HG02588 (cell line): ENCODE data around the gene LCE2D.
"Not testable (repeated sequence)": the region's sequence is repeated elsewhere in the genome, so short reads cannot be mapped to it uniquely, and the experiment has no call there.

Source experiments
- ATAC-seq: cut with Tn5 transposase; IDR thresholded peaks from one replicate; pipeline ENCODE4 v1.9.1; 2021; ENCODE audit warnings: mild to moderate bottlenecking, moderate library complexity; ENCODE audit not compliant: unreplicated experiment

Gene LCE2D, protein sequence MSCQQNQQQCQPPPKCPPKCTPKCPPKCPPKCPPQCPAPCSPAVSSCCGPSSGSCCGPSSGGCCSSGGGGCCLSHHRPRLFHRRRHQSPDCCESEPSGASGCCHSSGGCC

DNA sequence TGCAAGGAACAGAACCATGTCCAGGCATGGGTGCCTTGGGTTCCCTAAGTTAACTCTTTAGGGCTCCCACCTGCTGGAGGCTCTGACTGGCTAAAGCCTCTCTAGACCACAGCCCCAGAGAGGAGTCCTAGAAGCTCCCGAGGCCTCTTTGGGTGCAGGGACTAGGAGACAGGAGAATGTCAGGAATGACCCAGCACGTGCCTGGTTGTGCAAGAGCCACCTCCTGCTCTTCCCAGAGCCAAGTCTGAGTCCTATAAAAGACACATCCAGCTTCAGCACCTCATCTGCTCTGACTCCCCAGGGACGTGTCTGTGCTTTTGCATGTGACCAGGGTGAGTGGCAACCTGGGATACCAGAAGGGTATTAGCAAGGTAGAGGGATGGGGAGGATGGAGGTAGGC lies at the start of gene LCE2D:
Gene LCE2D (plus strand): TSS at position 283 of the 400 bp plus-strand sequence. CDS start 726 bp downstream, outside the sequence.
- no peak for ATAC-seq

DNA sequence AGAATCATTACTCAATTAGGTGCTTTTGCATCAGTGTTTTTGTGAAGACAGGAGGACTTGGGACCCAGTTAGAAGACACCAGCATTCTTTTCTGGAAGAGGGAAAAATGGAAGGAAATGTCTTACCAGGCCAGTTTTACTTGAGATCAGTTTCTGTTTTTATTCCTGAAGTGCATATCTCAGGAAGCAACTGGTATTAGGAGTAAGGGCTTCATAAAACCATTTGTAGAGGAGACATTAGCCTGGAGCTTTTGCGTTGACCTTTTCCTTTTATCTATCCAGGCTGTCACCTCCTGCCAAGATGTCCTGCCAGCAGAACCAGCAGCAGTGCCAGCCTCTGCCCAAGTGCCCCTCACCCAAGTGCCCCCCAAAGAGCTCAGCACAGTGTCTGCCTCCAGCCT lies 49.7 kb upstream of the LCE2D start, which contains the start of gene LCE3B:
Gene LCE3B (plus strand): TSS at position 301 of the 400 bp plus-strand sequence. CDS start 0 bp downstream, at position 301.
- ATAC-seq: no peak

DNA sequence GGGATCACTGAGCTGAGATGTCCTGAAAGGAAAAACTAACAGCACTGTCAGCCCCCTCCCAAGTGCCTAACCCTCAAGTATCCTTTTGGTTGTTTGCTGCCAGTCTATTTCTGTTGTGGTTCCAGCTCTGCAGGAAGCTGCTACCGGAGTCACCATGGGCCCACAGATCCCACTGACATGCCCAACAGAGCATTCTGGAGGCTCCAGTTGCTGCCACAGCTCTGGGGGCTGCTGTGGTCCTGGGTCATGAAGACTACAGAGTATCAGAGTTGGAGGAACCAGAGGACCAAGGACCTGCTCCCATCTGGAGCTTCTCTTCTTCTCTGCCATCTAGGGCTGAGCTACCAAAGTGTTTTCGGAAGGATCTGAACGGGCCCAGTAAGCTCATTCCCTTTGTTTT lies 41.2 kb upstream of the LCE2D start:
- no peak for ATAC-seq

DNA sequence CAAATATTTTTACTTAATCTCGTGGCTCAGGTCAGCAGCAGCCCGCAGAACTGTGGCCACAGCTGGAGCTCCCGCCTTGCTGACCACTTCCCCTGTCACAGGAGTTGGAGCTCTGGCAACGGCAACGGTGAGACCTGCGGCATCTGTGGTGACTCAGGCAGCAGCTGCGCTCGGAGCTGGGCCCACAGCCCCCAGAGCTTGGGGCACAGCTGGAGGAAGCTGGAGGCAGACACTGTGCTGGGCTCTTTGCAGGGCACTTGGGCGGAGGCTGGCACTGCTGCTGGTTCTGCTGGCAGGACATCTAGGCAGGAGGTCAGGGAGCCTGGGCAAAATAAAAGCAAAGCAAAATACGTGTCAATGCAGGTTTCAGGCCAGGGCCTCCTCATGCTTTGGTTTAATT lies 40.4 kb upstream of the LCE2D start, which contains the start of gene LCE3A:
Gene LCE3A (minus strand): TSS at position 301 of the 400 bp plus-strand sequence. CDS start 0 bp downstream, at position 301.
- ATAC-seq: no peak

DNA sequence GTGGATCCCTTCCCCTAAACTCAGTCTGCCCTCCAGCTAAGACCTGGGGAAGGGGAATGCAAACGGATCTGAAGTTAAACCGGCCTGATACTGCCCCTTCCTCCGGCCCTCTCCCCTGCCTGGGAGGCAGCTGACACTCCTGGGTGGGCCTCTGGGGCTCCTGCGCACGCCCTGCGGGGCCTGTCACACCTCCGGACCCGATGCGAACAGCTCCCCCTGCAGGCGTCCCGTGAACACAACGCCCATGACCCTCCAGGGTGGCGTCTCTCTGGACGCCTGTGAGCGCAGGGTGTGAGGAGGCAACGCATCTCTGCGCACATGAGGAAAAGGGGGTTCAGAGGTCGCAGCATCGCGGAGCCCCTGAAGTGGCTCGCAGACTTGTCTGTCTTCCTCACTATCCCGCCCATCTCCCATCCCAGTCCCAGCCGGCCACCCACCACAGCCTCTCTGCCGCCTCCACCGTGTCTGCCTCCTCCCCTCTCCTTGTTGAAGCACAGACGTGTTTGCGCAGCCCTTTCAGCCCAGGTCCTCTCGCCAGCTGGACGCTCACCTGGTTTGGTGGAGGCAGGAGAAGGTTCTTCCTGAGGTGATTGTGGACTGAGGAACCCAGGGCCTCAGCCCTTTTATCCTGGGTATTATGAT lies 39.9 kb upstream of the LCE2D start:
- no peak for ATAC-seq

DNA sequence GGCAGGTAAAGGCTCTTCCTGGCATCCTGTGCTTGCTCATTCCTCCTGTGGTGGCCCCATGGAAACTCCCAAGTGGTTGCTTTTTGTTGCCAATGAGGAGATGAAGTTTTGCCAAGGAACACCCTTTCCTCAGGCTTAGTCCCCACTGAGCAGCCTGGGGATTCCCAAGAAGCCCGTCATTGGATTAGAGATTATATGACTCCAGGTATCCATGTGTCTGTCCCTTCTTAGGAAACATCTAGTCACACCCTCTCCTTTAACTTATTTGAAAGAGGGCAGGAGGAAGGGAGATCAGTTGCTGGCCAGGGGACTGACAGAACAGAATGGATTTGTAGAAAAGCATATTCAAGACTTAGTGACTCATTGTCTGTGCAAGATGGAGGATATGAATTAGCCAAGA lies 36.4 kb upstream of the LCE2D start:
- ATAC-seq: no peak

DNA sequence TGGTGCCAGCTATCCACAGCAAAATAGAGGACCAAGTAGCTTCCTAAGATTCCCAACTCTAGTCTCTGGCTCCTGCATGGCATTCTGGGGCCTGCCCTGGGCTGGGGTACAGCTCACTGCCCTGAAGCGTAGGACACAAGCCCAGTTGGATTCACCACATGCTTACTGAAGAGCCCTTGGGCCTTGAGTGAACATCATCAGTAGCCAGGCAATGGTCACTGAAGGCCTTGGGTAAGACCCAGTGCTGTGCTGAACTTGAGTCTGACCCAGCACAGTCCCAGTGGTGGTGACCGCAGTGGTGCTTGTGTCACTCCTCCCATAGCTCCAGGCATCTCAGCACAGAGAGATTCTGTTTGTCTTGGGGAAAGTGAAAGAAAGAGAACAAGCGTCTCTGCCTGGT lies 32.6 kb upstream of the LCE2D start:
- ATAC-seq: no peak

DNA sequence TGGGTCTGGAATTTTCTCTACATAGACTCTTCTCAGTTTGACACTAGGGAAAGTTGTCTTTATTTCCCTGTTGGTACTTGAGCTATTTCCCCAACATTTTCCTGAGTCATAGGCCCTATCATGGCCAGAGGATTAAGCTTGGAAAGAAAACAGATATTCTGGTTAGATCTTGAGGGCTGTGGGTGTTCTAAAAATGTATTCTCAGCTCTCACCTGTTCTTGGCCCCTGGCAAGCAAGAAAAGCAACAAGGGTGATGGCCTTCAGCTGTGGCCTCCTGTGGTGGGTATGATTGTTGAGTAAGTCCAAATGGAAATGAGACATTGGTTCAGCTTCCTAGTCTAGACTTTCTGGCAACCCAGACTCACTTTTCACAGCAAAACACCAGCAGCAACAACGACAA lies 22.8 kb upstream of the LCE2D start:
- no peak for ATAC-seq

DNA sequence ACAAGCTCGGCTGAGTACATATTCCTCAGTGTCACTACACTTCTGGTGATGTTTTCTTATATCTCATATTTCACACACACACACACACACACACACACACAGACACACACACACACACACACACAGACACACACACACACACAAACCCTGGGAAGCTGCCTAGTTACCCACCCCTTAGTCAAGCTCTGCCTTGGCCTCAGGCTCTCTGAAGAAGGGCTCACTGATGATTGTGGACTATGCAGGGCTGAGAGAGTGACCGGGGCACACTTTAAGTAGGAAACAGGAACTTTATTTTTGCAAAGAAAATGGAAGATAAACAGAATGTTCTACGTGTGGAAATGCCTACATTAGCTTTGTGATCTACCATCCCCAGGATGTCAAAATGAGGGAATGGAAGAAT lies 19.2 kb upstream of the LCE2D start:
- no peak for ATAC-seq

DNA sequence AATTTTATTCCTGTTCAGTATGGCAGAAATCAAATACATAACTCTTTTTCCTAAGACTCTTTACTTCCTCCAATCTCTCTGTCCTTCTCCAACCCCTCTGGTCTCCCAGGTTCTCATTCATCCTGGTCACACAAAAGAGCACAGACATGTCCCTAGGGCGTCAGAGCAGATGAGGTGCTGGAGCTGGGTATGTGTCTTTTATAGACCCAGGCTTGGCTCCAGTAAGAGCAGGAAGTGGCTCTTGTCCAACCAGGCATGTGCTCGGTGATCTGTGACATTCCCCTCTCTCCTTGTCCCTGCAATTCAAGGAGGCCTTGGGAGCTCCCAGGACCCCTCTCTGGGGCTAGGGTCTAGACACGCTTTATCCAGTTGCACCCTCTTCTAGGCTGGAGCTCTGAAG lies 18.0 kb upstream of the LCE2D start:
- ATAC-seq: no peak

DNA sequence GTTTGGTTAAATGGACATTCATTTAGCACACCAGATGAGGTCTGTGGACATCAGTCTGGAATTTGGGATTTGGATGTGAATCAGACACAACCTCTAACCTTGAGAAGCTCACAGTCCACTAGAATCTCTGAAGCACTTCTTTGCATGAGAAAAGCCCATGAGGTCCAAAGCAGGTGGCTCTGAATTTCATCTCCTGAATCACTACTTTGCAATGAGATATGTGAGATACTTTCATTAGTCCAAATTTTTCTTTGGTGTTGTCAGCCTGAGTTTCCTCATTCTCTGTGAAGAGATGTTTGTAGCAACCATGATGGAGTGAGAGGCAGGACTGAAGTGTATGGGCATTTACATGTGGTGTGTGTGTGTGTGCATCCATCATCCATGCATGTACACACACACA lies 16.5 kb upstream of the LCE2D start:
- ATAC-seq: no peak

DNA sequence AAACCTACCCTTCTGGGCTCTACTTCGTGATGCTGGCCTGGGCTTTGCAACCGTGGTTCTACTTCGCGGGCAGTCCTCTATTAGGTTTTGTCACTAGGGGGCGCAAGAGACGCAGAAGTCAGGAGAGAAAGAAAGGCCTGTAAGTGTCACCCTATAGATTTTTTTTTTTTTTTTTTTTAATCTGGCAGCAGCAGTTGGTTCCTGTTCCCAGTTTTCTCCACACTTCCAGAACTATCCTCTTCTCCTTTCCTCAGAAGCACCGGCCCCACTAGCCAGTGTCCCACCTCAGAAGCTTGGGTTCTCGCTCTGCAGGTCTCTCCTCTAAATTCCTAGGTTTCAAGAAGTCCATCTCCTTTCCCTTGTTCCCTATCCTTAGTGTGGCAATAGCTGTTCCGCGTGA lies 9.1 kb upstream of the LCE2D start:
- ATAC-seq: no peak

DNA sequence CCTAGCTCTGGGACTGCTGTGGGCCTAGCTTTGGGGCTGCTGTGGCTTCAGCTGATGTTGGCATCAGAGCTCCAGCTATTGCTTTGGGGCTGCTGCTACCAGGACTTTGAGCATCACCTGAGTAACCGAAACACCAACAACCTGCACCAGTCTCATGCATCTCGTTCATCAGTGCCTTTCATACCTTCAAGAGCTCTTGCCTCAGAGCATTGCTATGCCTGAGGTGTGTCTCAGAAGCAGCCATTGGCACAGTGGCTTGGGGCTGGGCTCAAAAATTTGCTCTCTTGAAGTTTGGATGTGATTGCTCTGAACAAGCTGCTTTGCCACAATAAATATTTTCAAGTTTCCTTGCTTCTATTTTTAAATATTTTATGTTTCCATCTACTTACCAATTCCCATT lies 6.7 kb upstream of the LCE2D start:
- ATAC-seq: no peak

DNA sequence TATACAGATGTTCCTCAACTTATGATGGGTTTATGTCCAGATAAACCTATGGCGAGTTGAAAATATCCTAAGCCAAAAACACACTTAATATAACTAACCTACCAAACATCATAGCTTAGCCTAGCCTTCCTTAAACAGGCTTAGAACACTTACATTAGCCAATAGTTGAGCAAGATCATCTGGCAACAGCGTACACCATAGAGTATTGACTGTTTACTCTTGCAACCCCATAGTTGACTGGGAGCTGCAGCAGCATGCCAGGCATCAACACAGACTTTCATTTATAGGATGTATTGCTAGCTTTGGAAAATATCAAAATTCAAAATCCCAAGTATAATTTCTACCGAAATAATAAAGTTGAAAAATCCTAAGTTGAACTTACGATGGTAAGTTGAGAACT lies 5.5 kb upstream of the LCE2D start:
- no peak for ATAC-seq

DNA sequence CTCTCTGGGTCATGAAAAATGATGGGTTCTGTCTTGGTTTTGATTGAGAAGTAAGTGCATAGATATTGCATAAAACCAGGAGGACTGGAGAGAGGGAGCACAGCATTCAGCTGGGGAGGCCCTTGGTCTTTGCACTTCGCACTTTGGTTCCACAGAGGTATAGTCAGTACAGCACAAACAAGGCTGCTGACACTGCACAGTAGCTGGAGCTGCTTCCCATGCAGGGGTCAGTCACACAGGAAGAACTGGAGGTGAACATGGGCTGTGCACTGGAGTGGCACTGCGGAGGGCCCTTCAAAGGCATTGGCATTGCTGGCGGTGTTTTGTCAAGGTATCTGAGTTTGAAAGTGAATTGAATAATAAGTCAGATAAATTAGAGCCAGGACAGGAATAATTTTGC lies 4.5 kb upstream of the LCE2D start:
- no peak for ATAC-seq

DNA sequence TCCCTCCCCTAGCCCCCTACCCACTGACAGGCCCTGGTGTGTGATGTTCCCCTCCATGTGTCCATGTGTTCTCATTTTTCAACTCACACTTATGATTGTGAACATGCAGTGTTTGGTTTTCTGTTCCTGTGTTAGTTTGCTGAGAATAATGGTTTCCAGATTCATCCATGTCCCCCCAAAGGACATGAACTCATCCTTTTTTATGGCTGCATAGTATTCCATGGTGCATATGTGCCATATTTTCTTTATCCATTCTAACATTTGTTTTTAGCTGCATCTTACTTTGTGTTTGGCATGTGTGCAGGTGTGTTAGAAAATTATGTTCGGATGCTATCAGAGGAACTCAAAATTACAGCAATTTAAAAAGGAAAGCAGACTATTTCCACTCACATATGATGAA lies 3.0 kb downstream of the LCE2D start:
- ATAC-seq: not testable (repeated sequence)

DNA sequence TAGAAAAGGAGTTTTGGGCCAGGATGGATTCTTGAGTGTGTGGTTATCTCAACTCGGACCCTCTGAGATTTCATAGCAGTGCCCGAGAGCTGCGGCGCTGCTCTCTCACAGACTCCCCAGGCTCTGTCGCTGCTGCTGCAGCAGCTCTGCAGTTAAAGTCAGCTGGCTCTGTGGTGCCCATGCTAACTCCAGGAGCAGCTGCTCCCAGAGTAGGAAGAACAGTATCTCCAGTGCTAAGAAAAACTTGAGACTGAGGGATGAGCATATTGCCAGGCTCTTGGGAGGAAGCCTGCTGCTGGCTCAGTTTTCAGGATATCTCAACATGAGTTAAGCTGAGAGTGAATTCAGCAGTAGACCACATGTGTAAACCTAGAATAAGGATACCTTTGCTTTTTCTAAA lies 4.5 kb downstream of the LCE2D start:
- ATAC-seq: no peak

DNA sequence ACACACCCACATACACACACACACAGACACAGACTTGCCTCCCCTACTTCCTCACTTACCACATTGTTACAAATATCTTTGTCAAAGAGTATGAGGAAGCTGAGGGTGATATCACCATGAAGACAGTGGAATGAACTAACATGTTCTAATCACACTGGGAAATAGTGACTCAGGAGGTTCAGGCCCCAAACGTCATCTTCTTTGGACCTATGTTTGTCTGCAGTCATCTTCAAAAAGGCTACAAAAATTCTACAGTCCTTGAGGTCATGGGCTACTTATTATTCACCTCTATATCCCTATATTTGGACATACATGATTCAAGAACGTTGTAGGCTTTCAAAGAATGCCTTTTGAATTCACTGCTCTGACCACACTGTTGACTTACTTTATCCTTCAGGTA lies 9.8 kb downstream of the LCE2D start:
- ATAC-seq: no peak

DNA sequence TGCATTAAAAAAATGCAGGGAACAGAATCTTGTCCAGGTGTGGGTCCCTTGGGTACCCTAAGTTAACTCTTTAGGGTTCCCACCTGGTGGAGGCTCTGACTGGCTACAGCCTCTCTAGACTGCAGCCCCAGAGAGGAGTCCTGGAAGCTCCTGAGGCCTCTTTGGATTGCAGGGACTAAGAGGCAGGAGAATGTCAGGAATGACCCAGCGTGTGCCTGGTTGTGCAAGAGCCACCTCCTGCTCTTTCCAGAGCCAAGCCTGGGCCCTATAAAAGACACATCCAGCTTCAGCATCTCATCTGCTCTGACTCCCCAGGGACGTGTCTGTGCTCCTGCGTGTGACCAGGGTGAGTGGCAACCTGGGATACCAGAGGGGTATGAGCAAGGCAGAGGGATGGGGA lies 11.8 kb downstream of the LCE2D start, which contains the start of gene LCE2C:
Gene LCE2C (plus strand): TSS at position 297 of the 400 bp plus-strand sequence. CDS start 737 bp downstream, outside the sequence.
- ATAC-seq: not testable (repeated sequence)

DNA sequence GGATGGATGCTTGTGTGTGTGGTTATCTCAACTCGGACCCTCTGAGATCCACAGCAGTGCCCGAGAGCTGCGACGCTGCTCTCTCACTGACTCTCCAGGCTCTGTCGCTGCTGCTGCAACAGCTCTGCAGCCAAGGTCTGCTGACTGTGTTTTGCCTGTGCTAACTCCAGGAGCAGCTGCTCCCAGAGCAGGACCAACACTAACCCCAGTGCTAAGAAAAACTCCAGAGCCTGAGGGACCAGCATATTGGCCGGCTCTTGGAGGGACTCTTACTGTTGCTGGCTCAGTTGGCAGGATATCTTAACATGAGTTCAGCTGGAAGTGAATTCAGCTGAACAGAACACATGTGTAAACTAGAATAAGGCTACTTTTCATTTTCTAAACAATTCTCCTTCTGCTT lies 16.3 kb downstream of the LCE2D start:
- no peak for ATAC-seq

DNA sequence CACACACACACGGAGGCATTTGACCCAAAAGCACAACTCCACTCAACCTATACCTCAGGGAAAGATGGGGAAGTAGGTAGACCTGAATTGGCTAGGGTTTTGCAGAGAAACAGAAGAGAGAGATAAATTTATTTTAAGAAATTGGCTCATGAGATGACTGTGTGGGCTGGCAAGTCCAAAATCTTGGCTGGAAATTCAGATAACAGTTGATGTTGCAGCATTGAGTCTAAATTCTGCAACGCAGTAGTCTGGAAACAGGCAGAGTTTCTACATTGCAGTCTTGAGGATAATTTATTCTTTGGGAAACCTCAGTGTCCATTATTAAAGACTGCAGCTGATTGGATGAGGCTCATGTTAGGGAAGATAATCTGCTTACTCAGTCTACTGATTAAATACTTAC lies 18.4 kb downstream of the LCE2D start:
- ATAC-seq: no peak

DNA sequence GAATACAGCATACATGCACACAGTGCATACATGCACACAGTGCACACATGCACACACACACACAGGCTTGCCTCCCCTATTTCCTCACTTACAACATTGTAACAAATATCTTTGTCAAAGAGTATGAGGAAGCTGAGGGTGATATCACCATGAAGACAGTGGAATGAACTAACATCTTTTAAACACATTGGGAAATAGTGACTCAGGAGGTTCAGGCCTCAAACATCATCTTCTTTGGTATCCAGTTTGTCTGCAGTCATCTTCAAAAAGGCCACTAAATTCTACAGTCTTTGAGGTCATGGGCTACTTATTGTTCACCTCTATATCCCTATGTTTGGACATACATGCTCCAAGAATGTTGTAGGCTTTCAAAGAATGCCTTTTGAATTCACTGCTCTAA lies 20.7 kb downstream of the LCE2D start:
- ATAC-seq: no peak

DNA sequence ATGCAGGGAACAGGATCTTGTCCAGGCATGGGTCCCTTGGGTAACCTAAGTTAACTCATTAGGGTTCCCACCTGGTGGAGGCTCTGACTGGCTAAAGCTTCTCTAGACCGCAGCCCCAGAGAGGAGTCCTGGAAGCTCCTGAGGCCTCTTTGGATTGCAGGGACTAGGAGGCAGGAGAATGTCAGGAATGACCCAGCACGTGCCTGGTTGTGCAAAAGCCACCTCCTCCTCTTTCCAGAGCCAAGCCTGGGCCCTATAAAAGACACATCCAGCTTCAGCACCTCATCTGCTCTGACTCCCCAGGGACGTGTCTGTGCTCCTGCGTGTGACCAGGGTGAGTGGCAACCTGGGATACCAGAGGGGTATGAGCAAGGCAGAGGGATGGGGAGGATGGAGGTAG lies 22.6 kb downstream of the LCE2D start, which contains the start of gene LCE2B:
Gene LCE2B (plus strand): TSS at position 301 of the 400 bp plus-strand sequence. CDS start 721 bp downstream, outside the sequence.
- not testable (repeated sequence) for ATAC-seq
